ENCODE results near the gene IL5.

DNA sequence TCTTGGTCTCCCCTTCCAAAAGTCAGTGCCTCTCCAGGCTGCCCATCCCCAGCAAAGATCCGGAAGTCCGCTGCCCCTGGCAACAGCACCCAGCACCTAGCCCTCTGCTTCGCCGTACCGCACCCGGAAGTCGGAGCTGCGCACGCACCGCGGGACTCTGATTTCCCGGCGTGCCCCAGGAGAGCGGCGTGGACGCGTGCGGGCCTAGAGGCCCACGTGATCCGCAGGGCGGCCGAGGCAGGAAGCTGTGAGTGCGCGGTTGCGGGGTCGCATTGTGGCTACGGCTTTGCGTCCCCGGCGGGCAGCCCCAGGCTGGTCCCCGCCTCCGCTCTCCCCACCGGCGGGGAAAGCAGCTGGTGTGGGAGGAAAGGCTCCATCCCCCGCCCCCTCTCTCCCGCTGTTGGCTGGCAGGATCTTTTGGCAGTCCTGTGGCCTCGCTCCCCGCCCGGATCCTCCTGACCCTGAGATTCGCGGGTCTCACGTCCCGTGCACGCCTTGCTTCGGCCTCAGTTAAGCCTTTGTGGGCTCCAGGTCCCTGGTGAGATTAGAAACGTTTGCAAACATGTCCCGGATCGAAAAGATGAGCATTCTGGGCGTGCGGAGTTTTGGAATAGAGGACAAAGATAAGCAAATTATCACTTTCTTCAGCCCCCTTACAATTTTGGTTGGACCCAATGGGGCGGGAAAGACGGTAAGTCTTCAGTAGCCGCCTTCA, 13.6 kb upstream of the IL5 start, which contains the start of gene RAD50:
- TF ChIP-seq POLR2A (IDR thresholded peaks at IDR 0.05; ENCODE audit: low read depth, low read length) = peak; percentile 87
- TF ChIP-seq TAF1 (IDR thresholded peaks at IDR 0.05; ENCODE audit: low read depth, low read length) = peak; percentile 71
- peak; percentile 96 for TF ChIP-seq POLR2AphosphoS5 (IDR thresholded peaks at IDR 0.05; ENCODE audit: low read depth, low read length)
